Uterus (tissue), 4 donors: Measurements from ENCODE around the gene SMOC1. TPM values are rescaled to one million over a fixed set of nuclear protein-coding genes. Genes with fewer than 3 reads are reported as not detected.

ENCODE experiments used
- DNase-seq, 2 donors: peaks; one replicate each; pipeline ENCODE4 v3.0.0-alpha.2; 2019 to 2020
- H3K27ac ChIP-seq, 2 donors: fragments of 200-600 bp; sonication (generic); 1 replicate in 1 of 2; 2 replicates in 1 of 2; pipeline ENCODE4 v1.5.1; 2016 to 2018
- H3K27me3 ChIP-seq, 2 donors: fragments of 200-600 bp; sonication (generic); one replicate each; pipeline ENCODE4 v1.5.1; 2018 to 2019; ENCODE audit warnings: control low read depth in 1 of 2
- H3K36me3 ChIP-seq, 2 donors: fragments of 200-600 bp; sonication (generic); one replicate each; pipeline ENCODE4 v1.5.1; 2019; ENCODE audit warnings: control low read depth in 1 of 2
- H3K4me1 ChIP-seq, 2 donors: fragments of 200-600 bp; sonication (generic); one replicate each; pipeline ENCODE4 v1.5.1; 2018 to 2019; ENCODE audit warnings: control low read depth in 1 of 2
- H3K4me3 ChIP-seq, 2 donors: fragments of 200-600 bp; sonication (generic); 1 replicate in 1 of 2; 2 replicates in 1 of 2; pipeline ENCODE4 v1.5.1; 2018 to 2019; ENCODE audit warnings: mild to moderate bottlenecking in 1 of 2
- H3K9me3 ChIP-seq, 2 donors: fragments of 200-600 bp; sonication (generic); one replicate each; pipeline ENCODE4 v1.5.1; 2019; ENCODE audit warnings: control low read depth in 1 of 2
- POLR2A ChIP-seq, 2 donors: fragments of 450-650 bp; IDR thresholded peaks; one replicate each; pipeline ENCODE4 v1.6.1; 2016; ENCODE audit warnings: antibody characterized with exemption in 2 of 2, mild to moderate bottlenecking in 1 of 2, moderate library complexity in 1 of 2
- intact Hi-C: fragments of 100-400 bp; cut with DNase I; formaldehyde crosslinking; loops from one replicate; pipeline ENCODE4 v1.15.1; 2023; ENCODE audit warnings: low total_unique reads
- total RNA-seq, 4 donors: library from RNA; depleted of rRNA in 3 of 4; stranded (reverse); fragments of >200 nt in 3 of 4; gene quantifications; one replicate each; pipeline versions ENCODE4 v1.1.0 to v1.2.4, GENCODE V29; 2014 to 2023
- TF ChIP-seq, protein P1 (sequence below), 4 experiments: fragments of 200-600 bp in 2 of 4; fragments of 450-650 bp in 2 of 4; sonication (generic) in 2 of 4; IDR thresholded peaks; one replicate each; pipeline ENCODE4 v1.5.1; 2016 to 2019; ENCODE audit warnings: antibody characterized with exemption in 4 of 4, mild to moderate bottlenecking in 2 of 4, moderate library complexity in 1 of 4
- donor health status: DM: yes; HTN: yes; CAD: no.

Gene SMOC1
- total RNA-seq, 4 donors from 2014 or later, result 0.59 to 2.1 (median 2.0) TPM; not detected in 1

DNA sequence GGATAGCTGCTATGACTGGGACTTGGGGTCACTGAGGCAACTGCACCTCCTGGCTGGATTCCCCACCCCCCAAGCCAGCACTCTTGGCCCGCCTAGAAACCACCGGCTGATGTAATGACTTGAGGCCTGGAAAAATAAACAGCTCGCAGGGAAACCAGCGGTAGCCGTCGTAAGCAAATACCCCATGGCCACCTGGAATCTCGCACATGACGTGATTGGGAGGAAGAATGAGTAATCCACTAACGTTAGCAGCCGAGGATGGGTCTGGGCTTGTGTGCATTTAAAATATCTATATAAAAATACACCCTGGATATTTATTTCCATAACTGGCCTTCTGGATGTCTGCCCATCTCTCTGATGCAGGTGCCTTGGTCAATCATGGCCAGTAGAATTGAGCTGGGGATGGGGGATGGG lies 120.1 kb downstream of the SMOC1 start:
- DNase-seq, result no peak
- no peak overlapping the region for H3K4me3 ChIP-seq
- no peak overlapping the region for H3K27ac ChIP-seq
- H3K9me3 ChIP-seq, result no peaks in the 10 kb centered on the region
- no peaks in the 10 kb centered on the region for H3K27me3 ChIP-seq
- H3K4me1 ChIP-seq, result no peaks in the 10 kb centered on the region
- intact Hi-C loops, result no loop called here
- no peaks in the 10 kb centered on the region for H3K36me3 ChIP-seq
- TF ChIP-seq, protein P1, sequence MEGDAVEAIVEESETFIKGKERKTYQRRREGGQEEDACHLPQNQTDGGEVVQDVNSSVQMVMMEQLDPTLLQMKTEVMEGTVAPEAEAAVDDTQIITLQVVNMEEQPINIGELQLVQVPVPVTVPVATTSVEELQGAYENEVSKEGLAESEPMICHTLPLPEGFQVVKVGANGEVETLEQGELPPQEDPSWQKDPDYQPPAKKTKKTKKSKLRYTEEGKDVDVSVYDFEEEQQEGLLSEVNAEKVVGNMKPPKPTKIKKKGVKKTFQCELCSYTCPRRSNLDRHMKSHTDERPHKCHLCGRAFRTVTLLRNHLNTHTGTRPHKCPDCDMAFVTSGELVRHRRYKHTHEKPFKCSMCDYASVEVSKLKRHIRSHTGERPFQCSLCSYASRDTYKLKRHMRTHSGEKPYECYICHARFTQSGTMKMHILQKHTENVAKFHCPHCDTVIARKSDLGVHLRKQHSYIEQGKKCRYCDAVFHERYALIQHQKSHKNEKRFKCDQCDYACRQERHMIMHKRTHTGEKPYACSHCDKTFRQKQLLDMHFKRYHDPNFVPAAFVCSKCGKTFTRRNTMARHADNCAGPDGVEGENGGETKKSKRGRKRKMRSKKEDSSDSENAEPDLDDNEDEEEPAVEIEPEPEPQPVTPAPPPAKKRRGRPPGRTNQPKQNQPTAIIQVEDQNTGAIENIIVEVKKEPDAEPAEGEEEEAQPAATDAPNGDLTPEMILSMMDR (IDR thresholded peaks at IDR 0.05), result no peak
- TF ChIP-seq POLR2A (IDR thresholded peaks at IDR 0.05), result no peak

DNA sequence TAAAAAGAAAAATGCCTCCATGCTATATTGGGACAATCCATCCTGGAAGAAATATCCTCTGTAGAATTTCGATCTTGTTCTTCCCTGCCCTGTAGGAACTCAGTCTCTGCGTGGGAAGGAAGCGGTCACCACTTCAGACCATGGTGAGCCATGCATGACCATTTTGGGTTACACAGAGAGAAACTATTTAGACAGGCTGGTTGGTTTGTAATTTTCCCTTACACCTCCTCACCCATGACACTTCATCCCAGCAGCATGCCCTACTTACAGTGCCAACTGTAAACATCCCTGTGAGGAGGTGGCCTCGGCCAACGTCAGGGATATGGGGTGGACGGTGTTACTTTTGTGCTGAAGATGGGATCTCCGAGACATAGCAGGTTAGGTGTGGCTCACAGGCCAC lies 121.4 kb downstream of the SMOC1 start:
- Histone ChIP-seq H3K27ac (no peak overlapping the region), H3K4me3 (no peak overlapping the region), H3K36me3 (no peaks in the 10 kb centered on the region), H3K27me3 (no peaks in the 10 kb centered on the region), H3K4me1 (no peaks in the 10 kb centered on the region), H3K9me3 (no peaks in the 10 kb centered on the region)
- DNase-seq, result no peak
- TF ChIP-seq POLR2A (IDR thresholded peaks at IDR 0.05), result no peak
- TF ChIP-seq, protein P1 (IDR thresholded peaks at IDR 0.05), result no peak
- intact Hi-C loops, result no loop called here

DNA sequence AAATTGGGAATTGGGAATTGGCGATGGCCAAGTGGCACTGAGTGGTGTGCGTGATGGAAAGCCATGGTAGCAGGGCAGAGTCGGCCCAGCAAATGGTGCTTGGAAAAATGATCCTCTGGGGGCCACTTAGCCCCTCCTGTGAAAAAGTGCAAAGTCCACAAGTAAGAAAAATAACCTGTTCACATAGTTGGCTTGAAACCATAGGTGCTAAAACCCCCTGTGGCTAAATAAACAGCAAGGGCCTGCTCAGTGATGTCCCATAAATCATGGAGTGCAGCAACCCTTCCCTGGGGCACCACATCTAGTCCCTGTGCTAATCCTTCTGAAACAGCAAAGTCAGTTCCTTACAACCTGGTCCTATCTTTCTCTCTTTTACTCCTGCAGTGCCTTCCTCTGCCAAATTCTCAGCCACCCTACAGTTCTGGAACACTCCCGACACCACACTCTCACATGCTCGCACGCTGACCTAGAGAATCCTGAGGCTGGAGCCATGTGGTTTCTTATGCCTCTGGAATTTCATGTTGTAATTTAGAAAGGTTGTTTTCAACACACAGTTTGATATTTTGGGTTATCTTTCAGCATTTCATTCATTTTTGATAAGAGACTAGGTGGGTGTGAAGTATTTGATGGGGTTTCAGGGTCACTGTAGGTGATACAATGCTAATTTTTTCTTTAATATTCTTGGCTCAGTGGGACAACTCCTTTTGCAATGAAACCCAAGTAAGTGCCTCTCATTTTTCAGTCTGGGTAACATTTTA lies 123.6 kb downstream of the SMOC1 start:
- H3K36me3 ChIP-seq, result no peaks in the 10 kb centered on the region
- no peak for DNase-seq
- TF ChIP-seq, protein P1 (IDR thresholded peaks at IDR 0.05), result no peak
- no peak for TF ChIP-seq POLR2A (IDR thresholded peaks at IDR 0.05)
- no peak overlapping the region for H3K27ac ChIP-seq
- H3K4me3 ChIP-seq, result no peak overlapping the region
- intact Hi-C loops, result no loop called here
- H3K27me3 ChIP-seq, result no peaks in the 10 kb centered on the region
- H3K9me3 ChIP-seq, result no peaks in the 10 kb centered on the region
- H3K4me1 ChIP-seq, result no peaks in the 10 kb centered on the region

DNA sequence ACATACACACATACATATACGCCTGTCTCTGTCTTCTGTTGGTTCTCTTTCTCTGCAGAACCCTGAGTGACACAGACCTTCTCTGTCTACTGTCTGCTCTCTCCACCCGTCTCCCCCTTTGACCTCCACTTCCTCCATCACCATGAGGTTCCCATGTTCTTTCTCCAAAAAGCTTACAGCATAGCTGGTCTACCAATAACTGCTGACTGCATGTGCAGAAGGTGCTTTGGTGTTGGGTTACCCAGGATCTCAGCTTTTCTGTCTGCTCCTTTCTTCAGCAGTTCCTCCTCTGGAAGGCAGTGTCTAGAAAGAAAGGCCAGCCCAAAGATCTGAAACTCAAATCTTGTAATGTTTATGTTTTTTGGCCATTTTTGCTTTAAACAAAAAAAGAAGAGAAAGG lies 125.6 kb downstream of the SMOC1 start:
- intact Hi-C loops, result no loop called here
- TF ChIP-seq POLR2A (IDR thresholded peaks at IDR 0.05), result no peak
- TF ChIP-seq, protein P1 (IDR thresholded peaks at IDR 0.05), result no peak
- Histone ChIP-seq H3K36me3 (no peaks in the 10 kb centered on the region), H3K4me3 (no peak overlapping the region), H3K27ac (no peak overlapping the region), H3K27me3 (no peaks in the 10 kb centered on the region), H3K9me3 (no peaks in the 10 kb centered on the region), H3K4me1 (no peaks in the 10 kb centered on the region)
- DNase-seq, result no peak

DNA sequence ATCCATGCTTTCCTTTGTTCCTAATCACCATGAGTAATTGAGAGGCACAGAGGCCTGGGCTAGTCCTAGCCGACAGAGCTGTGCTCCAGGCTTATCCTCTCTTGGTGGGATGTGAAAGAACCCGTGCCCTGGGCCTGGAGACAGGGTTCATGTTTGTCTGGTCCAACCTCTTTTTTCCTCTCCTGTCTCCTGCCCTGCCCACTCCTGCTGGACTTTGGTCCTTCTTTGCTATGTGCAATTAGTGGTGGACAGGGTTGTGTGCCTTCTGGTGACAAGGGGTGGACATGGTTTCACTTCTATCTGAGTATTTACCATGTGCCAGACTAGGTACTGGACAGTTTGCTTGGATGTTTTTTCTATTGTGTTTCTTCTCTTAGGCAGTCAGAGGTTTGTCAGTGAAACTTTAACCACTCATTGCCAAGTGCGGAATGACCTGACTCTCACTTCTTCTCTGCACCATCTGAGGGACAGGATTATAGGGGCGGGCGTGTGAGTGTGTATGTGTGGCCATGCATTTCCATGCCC lies 126.1 kb downstream of the SMOC1 start:
- no peaks in the 10 kb centered on the region for H3K36me3 ChIP-seq
- TF ChIP-seq, protein P1 (IDR thresholded peaks at IDR 0.05), result no peak
- no peak for TF ChIP-seq POLR2A (IDR thresholded peaks at IDR 0.05)
- H3K27me3 ChIP-seq, result no peaks in the 10 kb centered on the region
- no peak overlapping the region for H3K4me3 ChIP-seq
- intact Hi-C loops, result no loop called here
- DNase-seq, result no peak
- H3K27ac ChIP-seq, result no peak overlapping the region
- H3K9me3 ChIP-seq, result no peaks in the 10 kb centered on the region
- no peaks in the 10 kb centered on the region for H3K4me1 ChIP-seq
